Activated CD4-positive, alpha-beta T cell treated with anti-CD3 and anti-CD28 coated beads, Interleukin-2, amount 50 U/mL, for 4 hours (primary cell): ENCODE measurements around the gene PTPRT.

Source experiments
- DNase-seq, 2 experiments: peaks; one replicate each; pipeline ENCODE4 v3.0.0-alpha.2; 2020

PTPRT gene

GRCh38 chr20:42598581-42598980 is 591.1 kb downstream of the PTPRT start:
- no peak for DNase-seq

- DNase-seq, result no peak
Observed at GRCh38 chr20:42595625-42596024, 594.1 kb downstream of the PTPRT start.

GRCh38 chr20:42594659-42595058 is 595.0 kb downstream of the PTPRT start:
- DNase-seq, result no peak

GRCh38 chr20:42594011-42594410 is 595.7 kb downstream of the PTPRT start:
- no peak for DNase-seq

GRCh38 chr20:42589976-42590639 is 599.6 kb downstream of the PTPRT start:
- DNase-seq, result no peak

- DNase-seq, result no peak
Observed at GRCh38 chr20:42588847-42589246, 600.9 kb downstream of the PTPRT start.

GRCh38 chr20:42587427-42587826 is 602.3 kb downstream of the PTPRT start:
- DNase-seq, result no peak

- DNase-seq, result no peak
Observed at GRCh38 chr20:42581311-42581710, 608.4 kb downstream of the PTPRT start.

- DNase-seq, result no peak
Observed at GRCh38 chr20:42576167-42576566, 613.5 kb downstream of the PTPRT start.

GRCh38 chr20:42572320-42573016 is 617.2 kb downstream of the PTPRT start:
- DNase-seq, result no peak

GRCh38 chr20:42567409-42567808 is 622.3 kb downstream of the PTPRT start:
- DNase-seq, result no peak

GRCh38 chr20:42565235-42565995 is 624.3 kb downstream of the PTPRT start:
- no peak for DNase-seq

- DNase-seq, result no peak
Observed at GRCh38 chr20:42559665-42560064, 630.0 kb downstream of the PTPRT start.

- no peak for DNase-seq
Observed at GRCh38 chr20:42556575-42556974, 633.1 kb downstream of the PTPRT start.

GRCh38 chr20:42553374-42553773 is 636.3 kb downstream of the PTPRT start:
- DNase-seq, result no peak

- DNase-seq, result no peak
Observed at GRCh38 chr20:42549496-42549895, 640.2 kb downstream of the PTPRT start.

- no peak for DNase-seq
Observed at GRCh38 chr20:42544926-42545325, 644.8 kb downstream of the PTPRT start.

GRCh38 chr20:42532831-42533230 is 656.9 kb downstream of the PTPRT start:
- no peak for DNase-seq

GRCh38 chr20:42531508-42531961 is 658.2 kb downstream of the PTPRT start:
- DNase-seq, result no peak

- no peak for DNase-seq
Observed at GRCh38 chr20:42530855-42531448, 658.8 kb downstream of the PTPRT start.

GRCh38 chr20:42530191-42530590 is 659.5 kb downstream of the PTPRT start:
- DNase-seq, result no peak

- no peak for DNase-seq
Observed at GRCh38 chr20:42524058-42524457, 665.6 kb downstream of the PTPRT start.

- no peak for DNase-seq
Observed at GRCh38 chr20:42516692-42517091, 673.0 kb downstream of the PTPRT start.
